ENCODE measurements around the gene XPO4.
"Not testable (repeated sequence)": the region's sequence is repeated elsewhere in the genome, so short reads cannot be mapped to it uniquely, and the experiment has no call there.

Gene XPO4

GRCh38 chr13:20902438-20903163 is at the start of gene XPO4:
XPO4 (minus strand) TSS chr13:20902746; CDS start chr13:20902738, 8 bp downstream.
- DNase-seq (ENCODE audit: low read depth in 2 of 2) = peak; percentile 68 to 73

GRCh38 chr13:20948001-20948400 is 45.5 kb upstream of the XPO4 start:
- DNase-seq (ENCODE audit: low read depth in 2 of 2) = not testable (repeated sequence)

GRCh38 chr13:20945952-20946383 is 43.4 kb upstream of the XPO4 start:
- no peak for DNase-seq (ENCODE audit: low read depth in 2 of 2)

- DNase-seq (ENCODE audit: low read depth in 2 of 2) = no peak
Observed at GRCh38 chr13:20942938-20943559, 40.5 kb upstream of the XPO4 start.

- not testable (repeated sequence) for DNase-seq (ENCODE audit: low read depth in 2 of 2)
Observed at GRCh38 chr13:20940511-20940910, 38.0 kb upstream of the XPO4 start.

GRCh38 chr13:20940083-20940482 is 37.5 kb upstream of the XPO4 start:
- DNase-seq (ENCODE audit: low read depth in 2 of 2) = no peak

GRCh38 chr13:20939662-20940061 is 37.1 kb upstream of the XPO4 start:
- no peak for DNase-seq (ENCODE audit: low read depth in 2 of 2)

GRCh38 chr13:20938302-20938701 is 35.8 kb upstream of the XPO4 start:
- DNase-seq (ENCODE audit: low read depth in 2 of 2) = no peak

GRCh38 chr13:20927596-20928257 is 25.2 kb upstream of the XPO4 start:
- no peak for DNase-seq (ENCODE audit: low read depth in 2 of 2)

GRCh38 chr13:20925395-20925790 is 22.8 kb upstream of the XPO4 start:
- not testable (repeated sequence) for DNase-seq (ENCODE audit: low read depth in 2 of 2)

- DNase-seq (ENCODE audit: low read depth in 2 of 2) = peak; percentile 39 to 71
Observed at GRCh38 chr13:20924758-20925394, 22.3 kb upstream of the XPO4 start.

- DNase-seq (ENCODE audit: low read depth in 2 of 2) = no peak
Observed at GRCh38 chr13:20923272-20923671, 20.7 kb upstream of the XPO4 start.

- DNase-seq (ENCODE audit: low read depth in 2 of 2) = no peak
Observed at GRCh38 chr13:20921572-20921971, 19.0 kb upstream of the XPO4 start.

- not testable (repeated sequence) for DNase-seq (ENCODE audit: low read depth in 2 of 2)
Observed at GRCh38 chr13:20915676-20916075, 13.1 kb upstream of the XPO4 start.

GRCh38 chr13:20911037-20911436 is 8.5 kb upstream of the XPO4 start:
- DNase-seq (ENCODE audit: low read depth in 2 of 2) = no peak

- no peak for DNase-seq (ENCODE audit: low read depth in 2 of 2)
Observed at GRCh38 chr13:20908714-20909497, 6.4 kb upstream of the XPO4 start.

- no peak for DNase-seq (ENCODE audit: low read depth in 2 of 2)
Observed at GRCh38 chr13:20904908-20905307, 2.4 kb upstream of the XPO4 start.

GRCh38 chr13:20903164-20903475 is 574 bp upstream of the XPO4 start:
- DNase-seq (ENCODE audit: low read depth in 2 of 2) = no peak

- DNase-seq (ENCODE audit: low read depth in 2 of 2) = peak; percentile 7 to 34
Observed at GRCh38 chr13:20901668-20902437, 693 bp downstream of the XPO4 start.

GRCh38 chr13:20894245-20894644 is 8.3 kb downstream of the XPO4 start:
- DNase-seq (ENCODE audit: low read depth in 2 of 2) = no peak

GRCh38 chr13:20891768-20892167 is 10.8 kb downstream of the XPO4 start:
- no peak for DNase-seq (ENCODE audit: low read depth in 2 of 2)

Measured in stimulated activated CD4-positive, alpha-beta T cell treated with anti-CD3 and anti-CD28 coated beads, Interleukin-12 subunit alpha, Interleukin-12 subunit beta, amount 100 ng/mL, for 24 hours (primary cell).